DMS79 treated with DMSO at 0.1 percent for 48 hours (cell line): ENCODE results near the gene ALG14.
"Not testable (repeated sequence)": the region's sequence is repeated elsewhere in the genome, so short reads cannot be mapped to it uniquely, and the experiment has no call there.

Experiments
- DNase-seq: peaks from one replicate; lab custom pipeline; 2025; lab: John Stamatoyannopoulos, UW

Gene ALG14

DNA sequence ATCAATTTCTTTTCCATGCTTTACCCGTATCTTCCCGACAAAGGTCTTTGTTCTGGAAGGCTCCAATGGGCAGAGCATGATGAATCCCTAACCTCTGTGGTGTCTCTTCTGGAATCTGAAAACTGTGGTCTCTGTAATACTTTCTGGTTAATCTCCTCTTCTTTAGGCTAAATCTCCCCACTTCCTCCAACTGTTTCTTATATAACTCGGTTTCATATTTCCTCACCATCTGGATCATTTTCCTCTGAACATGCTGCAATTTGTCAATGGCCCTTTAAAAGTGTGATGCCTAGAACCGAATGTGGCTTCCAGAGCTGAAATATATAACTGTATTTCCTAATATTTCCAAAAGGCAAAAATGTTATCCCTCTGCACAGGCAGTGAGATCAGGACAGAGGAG is 66.1 kb downstream of the ALG14 start:
- no peak for DNase-seq

GRCh38 chr1:95005584-95005983 is 67.2 kb downstream of the ALG14 start:
- DNase-seq: no peak

- no peak for DNase-seq
Observed at GRCh38 chr1:95004013-95004412, 68.7 kb downstream of the ALG14 start.

GRCh38 chr1:95003433-95003738 is 69.4 kb downstream of the ALG14 start:
- no peak for DNase-seq

- peak; percentile 49 for DNase-seq
Observed at GRCh38 chr1:95002540-95003432, 70.0 kb downstream of the ALG14 start.

DNA sequence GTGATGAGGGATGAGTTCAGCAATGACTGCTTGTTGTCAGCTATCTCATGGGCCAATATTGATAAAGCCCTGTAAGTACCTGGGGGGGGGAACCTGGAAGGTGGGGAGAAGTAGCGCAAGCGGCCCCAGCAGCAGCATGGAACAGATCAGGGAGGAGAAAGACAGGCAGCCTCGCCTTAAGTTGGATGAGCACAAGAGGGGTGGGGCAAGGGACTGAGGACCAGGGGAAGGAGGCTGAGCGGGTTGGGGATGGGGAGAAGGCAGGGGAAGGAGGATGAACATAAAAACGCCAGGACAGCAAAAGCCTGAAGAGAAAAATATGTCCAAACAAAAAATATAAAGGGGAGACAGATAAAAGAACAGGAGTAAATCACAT is 70.6 kb downstream of the ALG14 start:
- no peak for DNase-seq

DNA sequence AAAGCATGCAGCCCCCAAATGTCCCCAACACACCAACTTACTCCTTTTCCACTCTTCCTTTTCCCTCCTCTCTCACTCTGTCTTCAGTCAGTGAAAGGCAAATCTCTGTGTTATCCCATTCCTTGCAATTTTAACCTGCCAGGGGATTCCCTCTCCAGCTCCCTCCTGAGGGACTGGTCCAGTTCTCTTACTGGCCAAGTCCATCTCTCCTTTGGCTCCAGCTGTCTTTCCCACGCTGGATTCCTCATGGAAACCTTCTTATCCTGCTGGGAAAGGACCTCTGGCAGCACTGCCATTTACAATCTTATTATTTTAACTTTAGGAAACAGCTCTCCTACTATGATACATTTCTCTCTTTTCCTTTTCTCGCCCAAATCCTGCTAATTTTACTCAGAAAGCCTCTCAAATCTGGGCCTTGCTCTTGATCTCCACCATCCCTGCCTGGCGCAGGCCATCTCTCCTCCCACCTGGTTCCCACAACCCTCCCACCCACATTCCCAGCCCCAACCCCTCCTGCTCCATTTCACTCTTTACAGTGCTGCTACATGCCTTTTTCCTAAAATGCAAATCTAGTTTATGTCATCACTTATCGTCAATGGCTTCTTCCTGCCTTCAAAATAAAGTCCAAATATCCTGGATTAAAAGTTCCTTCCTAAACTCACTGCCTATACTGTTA is 73.2 kb downstream of the ALG14 start:
- DNase-seq: no peak

GRCh38 chr1:94998748-94999147 is 74.0 kb downstream of the ALG14 start:
- DNase-seq: no peak

GRCh38 chr1:94998114-94998513 is 74.6 kb downstream of the ALG14 start:
- DNase-seq: no peak

DNA sequence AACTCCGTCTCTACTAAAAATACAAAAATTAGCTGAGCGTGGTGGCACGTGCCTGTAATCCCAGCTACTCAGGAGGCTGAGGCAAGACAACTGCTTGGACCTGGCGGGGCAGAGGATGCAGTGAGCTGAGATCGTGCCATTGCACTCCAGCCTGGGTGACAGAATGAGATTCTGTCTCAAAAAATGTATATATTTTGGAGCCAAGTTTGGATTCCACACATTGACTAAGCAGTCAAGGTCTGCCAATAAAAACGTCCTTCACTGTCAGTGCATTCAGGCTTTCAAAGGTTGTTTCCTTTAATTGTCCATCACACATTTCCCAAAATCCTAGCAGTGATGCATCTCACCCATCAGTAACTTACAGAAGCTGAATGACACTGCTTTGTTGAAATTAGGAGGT is 77.2 kb downstream of the ALG14 start:
- DNase-seq: not testable (repeated sequence)

DNA sequence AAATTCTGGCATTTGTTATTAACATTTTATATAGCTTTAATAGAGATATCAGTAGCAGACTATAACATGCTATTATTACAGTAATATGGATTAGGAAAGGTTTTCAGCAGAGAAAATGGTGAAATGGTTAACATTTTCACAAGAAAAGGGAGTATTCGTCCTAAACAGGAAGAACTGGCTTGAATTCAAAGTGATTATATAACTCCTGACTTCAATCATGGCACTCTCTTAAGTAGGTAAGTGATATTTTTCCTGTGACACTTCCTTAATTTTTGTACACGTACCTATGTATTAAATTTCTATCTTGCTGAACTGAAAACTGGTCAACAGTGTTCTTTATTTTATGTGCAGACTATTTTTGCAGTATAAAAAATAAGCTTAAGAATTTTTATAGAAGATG is 77.9 kb downstream of the ALG14 start:
- DNase-seq: no peak

GRCh38 chr1:94993931-94994645 is 78.7 kb downstream of the ALG14 start:
- DNase-seq: no peak

GRCh38 chr1:94992863-94993563 is 79.7 kb downstream of the ALG14 start:
- no peak for DNase-seq

- DNase-seq: no peak
Observed at GRCh38 chr1:94992161-94992560, 80.6 kb downstream of the ALG14 start.

- DNase-seq: no peak
Observed at GRCh38 chr1:94989911-94990473, 82.8 kb downstream of the ALG14 start.

DNA sequence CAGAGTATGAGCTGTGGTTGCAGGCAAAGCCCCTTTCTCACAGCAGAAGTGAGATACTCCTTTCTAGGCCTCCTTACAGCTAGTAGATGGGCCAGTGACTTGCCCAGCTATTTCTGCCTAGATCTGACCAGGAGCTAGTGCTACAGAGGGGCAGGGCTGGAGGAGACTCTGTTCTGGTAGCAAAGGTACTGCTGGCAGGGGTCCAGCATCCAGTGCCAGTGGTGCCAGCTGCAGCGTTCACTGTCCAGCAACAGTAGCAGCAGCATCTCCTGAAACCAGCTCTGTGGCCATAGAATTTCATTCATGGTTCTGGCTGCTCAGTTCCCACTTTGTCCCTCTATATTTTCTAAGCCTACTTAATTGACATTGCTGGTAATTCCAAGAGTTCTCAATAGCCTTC is 83.4 kb downstream of the ALG14 start:
- no peak for DNase-seq

DNA sequence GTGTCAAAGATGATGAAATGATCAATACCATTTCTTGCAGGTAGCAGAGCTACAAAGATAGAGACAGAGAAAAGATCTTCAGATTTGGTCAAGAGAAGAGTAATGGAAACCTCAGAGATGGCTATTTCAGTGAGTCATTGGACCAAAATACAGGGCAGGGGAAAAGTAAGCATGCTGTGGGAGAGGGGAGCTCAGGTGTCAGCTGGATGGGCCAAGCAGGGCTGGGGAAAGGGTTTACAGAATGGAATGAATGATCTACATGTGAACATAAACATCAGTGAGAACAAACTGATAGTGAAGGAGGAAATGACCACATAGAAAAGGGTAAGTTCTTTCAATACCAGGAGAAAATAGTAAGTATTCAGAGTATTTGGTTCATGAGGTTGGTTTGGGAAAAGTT is 84.4 kb downstream of the ALG14 start:
- no peak for DNase-seq

DNA sequence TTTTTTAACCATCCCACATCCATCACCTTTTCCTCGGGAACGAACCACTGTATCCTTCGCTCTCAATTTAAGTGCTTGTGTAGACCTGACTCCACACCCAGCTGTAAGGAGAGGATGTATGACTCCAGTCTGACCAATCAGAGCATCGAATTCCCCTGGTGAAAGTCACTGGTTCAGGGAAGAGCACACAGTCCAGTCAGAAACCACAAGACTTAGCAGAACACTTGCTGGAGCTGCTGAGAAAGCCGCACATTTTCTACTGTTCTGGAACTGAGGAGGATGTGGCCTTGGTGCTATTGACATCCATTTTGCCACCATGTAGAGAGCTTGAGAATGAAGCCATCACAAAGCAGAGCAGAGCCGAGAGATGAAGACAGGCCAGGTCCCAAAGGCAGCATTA is 86.0 kb downstream of the ALG14 start:
- no peak for DNase-seq

- no peak for DNase-seq
Observed at GRCh38 chr1:94983171-94983739, 89.5 kb downstream of the ALG14 start.

DNA sequence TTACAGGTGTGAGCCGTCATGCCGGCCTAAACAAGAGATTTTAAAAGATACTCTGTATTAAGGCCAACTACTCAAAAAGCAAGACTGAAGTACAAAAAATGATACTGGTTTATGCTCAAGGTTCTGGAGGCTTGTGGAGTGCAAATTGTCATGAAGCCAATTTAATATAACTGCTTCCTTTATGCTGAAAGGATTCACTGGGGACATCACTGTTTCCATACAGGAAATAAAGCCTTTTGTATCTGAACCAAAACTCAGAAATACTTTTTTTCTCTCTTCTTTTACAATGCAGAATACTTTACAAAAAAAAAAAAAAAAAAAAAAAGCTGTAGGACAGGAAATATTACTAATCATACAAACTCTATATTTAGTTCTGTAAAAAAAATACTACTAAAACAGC is 90.4 kb downstream of the ALG14 start:
- DNase-seq: no peak

- no peak for DNase-seq
Observed at GRCh38 chr1:94981575-94981973, 91.2 kb downstream of the ALG14 start.
